ENCODE measurements around the gene PTPN11. TPM values are rescaled to one million over a fixed set of nuclear protein-coding genes. Genes with fewer than 3 reads are reported as not detected.
"Not testable (repeated sequence)": the region's sequence is repeated elsewhere in the genome, so short reads cannot be mapped to it uniquely, and the experiment has no call there.

Gene PTPN11
- polyA plus RNA-seq, 3 donors: 15.0 to 92.0 (median 49.5) TPM

DNA sequence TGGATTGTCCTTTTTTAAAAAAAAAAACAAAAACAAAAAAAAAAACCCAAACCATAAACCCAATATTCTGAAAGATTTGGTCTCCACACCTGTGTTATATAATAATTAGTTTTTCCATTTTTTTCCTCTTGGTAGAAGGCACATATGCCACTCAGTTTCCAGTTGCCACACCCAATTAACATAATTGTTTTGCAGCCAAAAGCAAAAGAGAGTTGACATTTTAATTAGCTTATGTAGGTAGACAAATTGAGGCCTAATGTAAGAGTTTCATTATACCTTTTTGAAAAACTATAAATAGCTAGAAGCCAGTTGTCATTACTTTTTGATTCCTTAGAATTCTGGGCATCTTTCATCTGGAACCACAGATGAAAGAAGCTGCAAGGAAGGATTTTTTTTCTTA lies 21.0 kb downstream of the PTPN11 start:
- H3K27ac ChIP-seq (ENCODE audit: low read depth, low read length): no peak overlapping the region

DNA sequence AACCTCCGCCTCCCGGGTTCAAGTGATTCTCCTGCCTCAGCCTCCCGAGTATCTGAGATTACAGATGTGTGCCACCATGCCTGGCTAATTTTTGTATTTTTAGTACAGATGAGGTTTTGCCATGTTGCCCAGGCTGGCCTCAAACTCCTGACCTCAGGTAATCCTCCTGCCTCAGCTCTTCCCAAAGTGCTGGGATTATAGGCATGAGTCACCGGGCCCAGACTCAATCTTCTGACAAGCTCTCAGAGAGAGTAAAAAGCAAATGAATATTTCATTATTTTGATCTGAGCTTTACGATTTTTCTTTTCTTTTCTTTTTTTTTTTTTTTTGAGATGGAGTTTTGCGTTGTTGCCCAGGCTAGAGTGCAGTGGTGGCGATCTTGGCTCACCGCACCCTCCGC lies 21.9 kb downstream of the PTPN11 start:
- 95 to 98% (median 96%) methylated on average over 9 of the region's 9 CpGs for WGBS, 3 donors

DNA sequence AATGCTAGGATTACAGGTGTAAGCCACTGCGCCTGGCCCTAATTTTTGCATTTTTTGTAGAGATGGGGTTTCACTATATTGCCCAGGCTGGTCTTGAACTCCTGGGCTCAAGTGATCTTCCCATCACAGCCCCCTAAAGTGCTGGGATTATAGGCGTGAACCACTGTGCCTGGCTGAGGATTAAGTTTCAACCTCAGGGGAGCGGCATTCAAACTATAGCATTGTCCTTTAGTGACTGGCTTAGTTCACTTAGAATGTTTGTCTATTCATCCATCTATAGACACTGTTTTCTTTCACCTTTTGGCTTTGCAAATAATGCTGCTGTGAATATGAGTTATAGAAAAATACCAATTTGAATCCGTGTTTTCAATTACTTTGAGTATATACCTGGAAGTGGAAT lies 25.2 kb downstream of the PTPN11 start:
- 94 to 100% (median 97%) methylated on average over 4 of the region's 4 CpGs for WGBS, 3 donors
- H3K27ac ChIP-seq (ENCODE audit: low read depth, low read length): no peak overlapping the region

More for the DNA sequence above, 21.9 kb downstream of the PTPN11 start:
- not testable (repeated sequence) for H3K27ac ChIP-seq (ENCODE audit: low read depth, low read length)

DNA sequence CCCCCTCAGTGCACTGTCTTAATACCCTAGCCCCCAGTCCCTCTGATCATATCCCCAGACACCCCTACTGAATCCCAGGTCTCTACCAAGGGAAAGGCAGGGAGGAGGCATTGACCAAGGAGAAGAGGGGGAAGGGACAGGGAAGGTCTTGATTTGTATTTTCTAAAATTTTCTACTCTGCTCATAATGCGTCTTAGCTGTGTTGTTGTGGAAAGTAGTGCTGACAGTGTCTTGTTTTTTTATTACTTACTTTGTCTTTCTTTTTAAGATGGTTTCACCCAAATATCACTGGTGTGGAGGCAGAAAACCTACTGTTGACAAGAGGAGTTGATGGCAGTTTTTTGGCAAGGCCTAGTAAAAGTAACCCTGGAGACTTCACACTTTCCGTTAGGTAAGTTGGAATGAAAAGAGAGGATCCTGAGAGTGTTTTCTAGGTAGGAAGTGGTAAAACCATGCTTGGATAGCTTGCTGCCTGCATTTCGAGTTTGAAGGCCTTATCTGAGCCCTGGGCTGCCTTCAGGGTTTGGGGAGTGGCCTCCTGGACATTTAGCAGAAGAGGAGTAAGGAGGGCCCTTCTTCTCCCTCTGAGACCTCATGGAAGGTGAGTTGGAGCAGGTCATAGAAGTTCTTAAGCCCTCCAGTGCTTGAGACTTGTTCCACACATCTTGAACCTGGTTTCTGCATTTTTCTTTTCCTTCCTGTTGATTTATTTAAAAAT lies 27.4 kb downstream of the PTPN11 start:
- no peak overlapping the region for H3K27ac ChIP-seq (ENCODE audit: low read depth, low read length)
- 73 to 87% (median 79%) methylated on average over 3 of the region's 3 CpGs for WGBS, 3 donors

DNA sequence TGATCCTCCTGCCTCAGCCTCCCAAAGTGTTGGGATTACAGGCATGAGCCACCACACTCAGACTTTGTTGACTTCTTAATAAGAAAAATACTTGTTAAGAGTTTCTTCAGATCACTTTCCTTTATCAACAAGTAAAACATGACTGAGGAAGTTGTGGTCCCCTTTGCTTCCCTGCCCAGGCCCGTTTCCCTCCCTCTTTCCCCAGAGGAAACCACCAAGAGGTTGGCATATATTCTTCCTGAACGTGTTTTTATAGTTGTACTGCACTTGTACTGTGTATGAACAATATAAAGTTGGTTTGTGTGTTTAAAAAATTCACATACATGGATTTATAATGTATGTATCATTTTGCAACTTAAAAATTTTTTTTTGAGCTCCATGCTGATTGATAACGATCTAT lies 28.4 kb downstream of the PTPN11 start:
- 44 to 86% (median 59%) methylated on average over 3 of the region's 3 CpGs for WGBS, 3 donors
- H3K27ac ChIP-seq (ENCODE audit: low read depth, low read length): no peak overlapping the region

DNA sequence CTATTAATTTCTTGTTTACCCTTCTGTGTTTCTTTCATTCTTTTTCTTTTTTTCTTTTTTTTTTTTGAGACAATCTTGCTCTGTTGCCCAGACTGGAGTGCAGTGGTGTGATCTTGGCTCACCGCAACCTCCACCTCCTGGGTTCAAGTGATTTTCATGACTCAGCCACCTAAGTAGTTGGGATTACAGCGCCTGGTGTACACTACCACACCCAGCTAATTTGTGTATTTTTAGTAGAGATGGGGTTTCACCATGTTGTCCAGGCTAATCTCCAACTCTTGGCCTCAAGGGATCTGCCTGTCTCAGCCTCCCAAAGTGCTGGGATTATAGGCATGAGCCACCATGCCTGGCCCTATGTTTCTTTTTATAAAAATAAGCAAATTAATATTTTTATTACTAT lies 29.4 kb downstream of the PTPN11 start:
- not testable (repeated sequence) for H3K27ac ChIP-seq (ENCODE audit: low read depth, low read length)
- WGBS, 3 donors: 66 to 92% (median 80%) methylated on average over 2 of the region's 2 CpGs

DNA sequence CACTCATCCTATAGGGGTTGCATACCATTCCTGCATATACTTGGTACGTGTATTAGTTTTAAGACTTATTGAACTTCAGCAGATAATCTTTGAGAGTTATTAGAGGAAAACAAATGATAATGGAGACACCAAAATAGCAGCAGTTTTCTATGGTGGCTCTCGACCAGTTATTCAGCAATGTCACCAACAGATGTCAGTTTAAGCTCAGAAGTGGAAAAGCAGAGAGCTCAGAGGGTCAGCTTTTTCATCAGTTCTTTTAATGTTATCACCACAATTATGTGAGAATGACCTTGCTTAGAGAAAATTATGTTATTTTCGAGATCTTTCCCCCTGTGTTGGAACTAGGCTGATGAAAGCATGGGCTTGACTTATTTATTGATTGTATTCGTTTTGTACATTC lies 32.0 kb downstream of the PTPN11 start:
- 81 to 89% (median 87%) methylated on average over 4 of the region's 4 CpGs for WGBS, 3 donors
- no peak overlapping the region for H3K27ac ChIP-seq (ENCODE audit: low read depth, low read length)

DNA sequence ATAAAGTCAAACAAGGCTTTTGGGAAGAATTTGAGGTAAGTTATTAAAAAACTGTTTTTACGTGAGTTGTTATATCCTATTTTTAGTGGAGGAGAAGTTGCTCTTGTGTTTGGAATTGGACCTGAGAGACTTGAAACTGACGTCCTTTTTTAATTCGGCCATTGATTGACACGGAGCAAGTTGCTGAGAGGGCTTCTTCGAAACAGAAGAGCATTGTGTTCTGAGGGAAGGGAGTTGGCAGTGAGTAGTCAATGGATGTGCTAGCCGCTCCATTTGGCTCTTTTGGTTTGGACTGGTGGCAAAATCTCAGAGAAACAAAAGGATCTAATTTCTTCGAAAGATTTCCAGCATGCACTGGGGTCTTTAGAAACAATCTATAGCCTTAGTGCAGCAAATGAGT lies 37.3 kb downstream of the PTPN11 start:
- H3K27ac ChIP-seq (ENCODE audit: low read depth, low read length): no peak overlapping the region
- 96 to 97% (median 96%) methylated on average over 7 of the region's 7 CpGs for WGBS, 3 donors

DNA sequence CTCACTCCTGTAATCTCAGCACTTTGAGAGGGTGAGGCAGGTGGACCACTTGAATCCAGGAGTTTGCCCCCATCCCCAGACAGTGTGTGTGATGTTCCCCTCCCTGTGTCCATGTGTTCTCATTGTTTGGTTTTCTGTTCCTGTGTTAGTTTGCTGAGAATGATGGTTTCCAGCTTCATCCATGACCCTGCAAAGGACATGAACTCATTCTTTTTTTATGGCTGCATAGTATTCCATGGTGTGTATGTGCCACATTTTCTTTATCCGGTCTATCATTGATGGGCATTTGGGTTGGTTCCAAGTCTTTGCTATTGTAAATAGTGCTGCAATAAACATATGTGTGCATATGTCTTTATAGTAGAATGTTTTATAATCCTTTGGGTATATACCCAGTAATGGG lies 38.4 kb downstream of the PTPN11 start:
- 80 to 100% (median 100%) methylated on average over 1 of the region's 1 CpG for WGBS, 3 donors
- H3K27ac ChIP-seq (ENCODE audit: low read depth, low read length): not testable (repeated sequence)

DNA sequence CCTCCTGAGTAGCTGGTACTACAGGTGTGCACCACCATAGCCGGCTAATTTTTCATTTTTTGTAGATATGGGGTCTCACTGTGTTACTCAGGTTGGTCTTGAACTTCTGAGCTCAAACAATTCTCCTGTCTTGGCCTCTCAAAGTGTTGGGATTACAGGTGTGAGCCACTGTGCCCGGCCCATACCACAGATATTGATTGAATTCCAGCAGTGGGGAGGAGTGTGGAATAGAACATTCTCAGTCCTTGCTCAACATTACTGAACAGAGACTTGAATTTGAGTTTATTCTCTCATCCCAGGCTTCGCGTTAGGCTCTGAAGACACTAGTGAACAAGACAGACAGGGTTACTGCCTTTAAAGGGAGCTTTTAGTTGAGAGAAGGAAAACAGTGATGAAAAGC lies 39.6 kb downstream of the PTPN11 start:
- no peak overlapping the region for H3K27ac ChIP-seq (ENCODE audit: low read depth, low read length)
- WGBS, 3 donors: 81 to 96% (median 94%) methylated on average over 4 of the region's 4 CpGs

DNA sequence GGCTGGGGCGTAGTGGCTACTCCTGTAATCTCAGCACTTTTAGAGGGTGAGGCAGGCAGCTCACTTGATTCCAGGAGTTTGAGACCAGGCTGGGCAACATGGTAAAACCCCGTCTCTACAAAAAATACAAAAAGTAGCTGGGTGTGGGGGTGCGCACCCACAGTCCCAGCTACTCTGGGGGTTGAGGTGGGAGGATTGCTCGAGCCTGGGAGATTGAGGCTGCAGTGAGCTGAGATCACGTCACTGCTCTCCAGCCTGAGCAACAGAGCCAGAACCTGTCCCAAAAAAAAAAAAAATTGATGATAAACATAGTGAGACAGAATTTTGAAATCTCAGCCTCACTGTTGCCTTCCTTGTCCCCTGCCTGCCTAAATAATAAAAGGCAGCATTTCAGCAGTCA lies 40.0 kb downstream of the PTPN11 start:
- WGBS, 3 donors: 88 to 98% (median 96%) methylated on average over 5 of the region's 5 CpGs

DNA sequence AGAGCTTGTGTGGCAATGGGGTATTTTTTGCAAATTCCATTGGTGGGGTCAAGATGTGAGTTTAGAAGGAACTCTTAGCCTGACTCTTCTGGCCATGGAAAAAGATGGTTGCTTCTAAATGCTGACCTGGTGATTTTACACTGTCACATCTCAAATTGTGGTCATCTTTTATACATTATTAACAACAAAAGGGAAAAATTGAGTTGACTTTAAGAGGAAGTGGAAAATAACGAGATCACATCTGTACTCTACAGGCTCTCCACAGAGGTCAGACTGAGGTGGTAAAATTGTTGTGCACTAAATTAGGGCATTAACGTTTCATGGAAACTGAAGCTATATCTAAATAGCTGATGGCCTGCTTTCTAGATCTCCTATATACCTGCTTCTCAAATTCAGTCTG lies 44.7 kb downstream of the PTPN11 start:
- H3K27ac ChIP-seq (ENCODE audit: low read depth, low read length): no peak overlapping the region
- 45 to 80% (median 49%) methylated on average over 2 of the region's 2 CpGs for WGBS, 3 donors

More for the DNA sequence above, 40.0 kb downstream of the PTPN11 start:
- H3K27ac ChIP-seq (ENCODE audit: low read depth, low read length): no peak overlapping the region

DNA sequence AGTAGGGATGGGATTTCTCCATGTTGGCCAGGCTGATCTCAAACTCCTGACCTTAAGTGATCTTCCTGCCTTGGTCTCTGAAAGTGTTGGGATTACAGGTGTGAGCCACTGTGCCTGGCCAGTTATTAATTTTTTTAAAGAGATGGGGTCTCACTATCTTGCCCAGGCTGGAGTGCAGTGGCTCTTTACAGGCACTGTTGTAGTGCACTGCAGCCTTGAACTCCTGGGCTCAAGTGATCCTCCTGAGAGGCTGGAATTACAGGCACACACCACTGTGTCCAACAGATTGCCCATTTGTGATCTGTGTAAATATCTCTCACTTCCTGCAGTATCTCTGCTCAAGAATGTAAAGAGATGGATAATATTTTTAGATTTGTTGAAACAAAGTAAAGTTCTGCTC lies 45.9 kb downstream of the PTPN11 start:
- no peak overlapping the region for H3K27ac ChIP-seq (ENCODE audit: low read depth, low read length)

DNA sequence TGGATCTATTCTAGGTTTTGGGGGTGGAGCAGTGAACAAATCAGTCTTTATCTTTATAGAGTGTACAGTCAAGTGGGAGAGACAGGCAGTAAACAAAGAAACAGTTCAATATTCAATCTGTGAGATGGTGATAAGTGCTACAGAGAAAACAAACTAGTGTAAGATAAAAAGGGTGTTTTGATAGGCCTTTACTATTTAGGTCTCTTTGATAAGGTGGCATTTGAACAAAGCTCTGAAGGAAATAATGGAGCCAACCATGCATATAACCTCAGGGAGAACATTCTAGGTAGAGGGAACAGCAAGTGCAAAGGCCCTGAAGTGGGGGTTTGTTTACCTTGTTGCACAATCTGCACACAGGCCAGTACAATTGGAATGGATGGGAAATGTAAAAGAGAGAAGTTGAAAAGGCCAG lies 47.3 kb downstream of the PTPN11 start:
- no peak overlapping the region for H3K27ac ChIP-seq (ENCODE audit: low read depth, low read length)

DNA sequence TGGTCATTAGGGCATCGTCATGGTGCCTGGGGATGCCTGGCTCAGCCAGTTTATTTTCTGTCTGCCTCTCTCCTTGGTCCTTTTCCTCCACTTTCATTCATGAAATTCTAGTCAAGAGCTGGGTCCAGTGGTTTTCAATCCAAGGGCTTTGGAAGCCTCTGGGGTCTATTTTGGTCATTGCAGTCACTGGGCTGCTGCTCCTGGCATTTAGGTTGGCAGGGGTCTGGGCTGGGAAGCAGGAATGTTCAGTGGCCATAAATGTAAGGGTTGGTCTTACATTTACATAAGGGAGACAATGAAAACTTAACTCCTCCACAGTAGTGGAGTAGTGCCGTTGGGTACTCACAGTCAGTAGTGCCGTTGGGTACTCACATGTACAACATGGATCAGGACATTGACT lies 48.1 kb downstream of the PTPN11 start:
- H3K27ac ChIP-seq (ENCODE audit: low read depth, low read length): no peak overlapping the region
- 88 to 100% (median 99%) methylated on average over 3 of the region's 3 CpGs for whole genome bisulfite sequencing, 3 donors

DNA sequence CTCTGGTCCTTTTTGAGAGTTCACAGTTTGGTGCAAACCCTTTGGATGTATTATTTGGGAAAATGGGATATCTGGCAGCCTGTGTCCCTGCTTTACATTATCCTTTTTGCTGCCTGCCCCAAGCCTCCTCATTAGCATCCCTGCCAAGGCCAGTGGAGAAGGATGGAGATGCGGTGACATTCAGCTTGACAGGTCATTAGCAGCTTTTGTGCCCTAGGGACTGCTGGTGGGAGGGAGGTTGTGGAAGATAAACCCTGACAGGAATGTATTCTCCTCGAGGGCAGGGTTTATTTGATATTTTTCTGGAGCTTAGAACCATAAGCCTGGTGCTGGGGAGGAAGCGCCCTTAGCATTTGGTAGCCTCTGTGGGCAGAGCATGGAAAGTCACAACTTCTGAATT lies 49.3 kb downstream of the PTPN11 start:
- H3K27ac ChIP-seq (ENCODE audit: low read depth, low read length): no peak overlapping the region
- 86 to 92% (median 89%) methylated on average over 3 of the region's 3 CpGs for WGBS, 3 donors

DNA sequence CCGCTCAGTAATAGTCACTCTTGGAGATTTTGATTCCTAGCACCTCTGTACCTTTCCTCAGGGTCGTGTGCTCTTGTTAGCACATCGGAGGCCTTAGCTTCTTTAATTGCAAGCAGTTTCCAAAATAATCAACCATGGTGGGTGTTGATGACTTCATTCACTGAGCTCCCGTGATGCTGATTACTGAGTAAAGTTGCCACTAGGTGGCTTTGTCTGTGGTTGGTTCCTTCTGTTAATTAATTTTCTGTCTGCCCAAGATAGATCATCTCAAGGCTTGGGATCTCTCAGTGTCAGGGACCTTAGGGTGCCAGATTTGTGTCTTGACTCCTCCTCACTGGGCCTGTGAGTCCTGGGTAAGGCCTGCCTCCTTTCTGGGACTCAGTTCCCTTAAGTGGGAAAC lies 54.3 kb downstream of the PTPN11 start:
- 87 to 92% (median 92%) methylated on average over 4 of the region's 4 CpGs for WGBS, 3 donors
- no peak overlapping the region for H3K27ac ChIP-seq (ENCODE audit: low read depth, low read length)

DNA sequence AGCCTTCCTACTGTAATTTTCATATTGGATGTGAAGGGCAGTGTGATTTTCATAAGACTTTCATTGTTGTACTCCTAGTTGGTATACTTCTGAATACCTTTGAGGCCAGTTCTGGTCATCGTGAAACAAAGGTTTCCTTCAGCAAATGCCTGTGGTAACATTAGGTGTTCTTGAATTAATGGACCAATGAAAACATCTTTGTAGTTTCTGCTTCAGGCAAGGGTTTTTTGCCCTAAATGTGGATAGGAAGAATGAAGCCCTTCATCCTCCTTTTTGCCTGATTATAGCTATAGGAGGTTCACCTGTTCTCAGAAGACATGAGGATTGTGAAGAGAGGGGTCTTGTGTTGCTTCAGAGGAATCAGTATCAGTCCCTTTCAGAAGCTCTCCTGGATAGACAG lies 60.7 kb downstream of the PTPN11 start:
- H3K27ac ChIP-seq (ENCODE audit: low read depth, low read length): no peak overlapping the region
- WGBS, 3 donors: 97 to 98% (median 97%) methylated on average over 1 of the region's 1 CpG

DNA sequence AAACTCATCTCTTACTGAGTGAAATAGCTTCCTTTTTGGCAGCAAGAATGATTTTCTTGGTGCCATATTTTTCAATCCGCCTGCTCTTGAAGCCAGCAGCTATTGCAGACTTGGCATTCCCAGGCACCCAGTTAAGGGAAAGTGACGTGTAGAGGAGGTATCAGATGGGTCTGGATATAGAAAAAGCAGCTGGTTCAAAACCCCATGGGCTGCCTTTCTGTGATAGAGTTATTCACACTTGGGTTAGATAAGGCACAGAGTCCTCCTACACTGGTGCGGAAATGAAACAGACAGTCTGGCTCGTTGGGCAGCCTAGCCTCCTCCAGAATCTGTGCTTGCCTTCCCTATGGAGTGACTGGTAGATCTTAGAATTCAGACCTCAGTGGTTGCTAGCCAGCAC lies 62.2 kb downstream of the PTPN11 start:
- 90 to 98% (median 97%) methylated on average over 4 of the region's 4 CpGs for WGBS, 3 donors
- H3K27ac ChIP-seq (ENCODE audit: low read depth, low read length): no peak overlapping the region

DNA sequence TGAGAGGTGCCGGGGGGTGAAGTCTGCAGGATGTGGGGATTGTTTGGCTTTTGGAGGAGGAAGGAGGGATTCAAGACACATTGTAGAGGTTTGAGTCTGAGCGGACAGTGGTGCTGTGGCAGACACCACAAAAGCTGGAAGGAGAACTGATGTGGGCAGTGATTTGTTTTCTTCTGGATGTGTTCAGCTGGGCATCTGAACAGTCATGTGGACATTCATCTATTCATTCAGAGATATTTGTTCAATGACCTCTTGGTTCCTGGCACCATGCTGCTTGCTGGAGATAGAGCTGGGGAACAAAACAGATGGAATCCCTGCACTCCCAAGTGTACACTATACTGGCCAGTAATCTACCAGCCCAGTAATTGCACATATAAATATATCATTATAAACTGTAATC lies 64.0 kb downstream of the PTPN11 start:
- no peak overlapping the region for H3K27ac ChIP-seq (ENCODE audit: low read depth, low read length)
- 96 to 100% (median 100%) methylated on average over 2 of the region's 2 CpGs for WGBS, 3 donors

DNA sequence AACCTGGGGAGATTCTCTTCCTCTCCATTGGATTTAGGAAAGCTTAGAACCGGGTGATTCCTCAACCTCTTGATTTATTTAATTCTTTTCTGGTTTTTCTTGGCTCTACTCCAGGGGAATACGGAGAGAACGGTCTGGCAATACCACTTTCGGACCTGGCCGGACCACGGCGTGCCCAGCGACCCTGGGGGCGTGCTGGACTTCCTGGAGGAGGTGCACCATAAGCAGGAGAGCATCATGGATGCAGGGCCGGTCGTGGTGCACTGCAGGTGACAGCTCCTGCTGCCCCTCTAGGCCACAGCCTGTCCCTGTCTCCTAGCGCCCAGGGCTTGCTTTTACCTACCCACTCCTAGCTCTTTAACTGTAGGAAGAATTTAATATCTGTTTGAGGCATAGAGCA lies 67.6 kb downstream of the PTPN11 start:
- no peak overlapping the region for H3K27ac ChIP-seq (ENCODE audit: low read depth, low read length)
- 94 to 97% (median 95%) methylated on average over 12 of the region's 12 CpGs for WGBS, 3 donors
